GM18951 (cell line): ENCODE results near the gene UBE2J2.

ENCODE experiments used
- POLR2A ChIP-seq: IDR thresholded peaks from 4 replicates; pipeline ENCODE4 v1.6.1; 2011; ENCODE audit warnings: mild to moderate bottlenecking; ENCODE audit not compliant: insufficient read length, insufficient read depth; ENCODE audit errors: extremely low read depth
- in situ Hi-C: fragments of 300-500 bp; cut with MboI; formaldehyde crosslinking; loops from one replicate; pipeline ENCODE4 v1.12.0; 2022; ENCODE audit warnings: low sequenced_read_pairs, mixed read lengths, inconsistent platforms; ENCODE audit not compliant: unreplicated experiment

UBE2J2 gene

DNA sequence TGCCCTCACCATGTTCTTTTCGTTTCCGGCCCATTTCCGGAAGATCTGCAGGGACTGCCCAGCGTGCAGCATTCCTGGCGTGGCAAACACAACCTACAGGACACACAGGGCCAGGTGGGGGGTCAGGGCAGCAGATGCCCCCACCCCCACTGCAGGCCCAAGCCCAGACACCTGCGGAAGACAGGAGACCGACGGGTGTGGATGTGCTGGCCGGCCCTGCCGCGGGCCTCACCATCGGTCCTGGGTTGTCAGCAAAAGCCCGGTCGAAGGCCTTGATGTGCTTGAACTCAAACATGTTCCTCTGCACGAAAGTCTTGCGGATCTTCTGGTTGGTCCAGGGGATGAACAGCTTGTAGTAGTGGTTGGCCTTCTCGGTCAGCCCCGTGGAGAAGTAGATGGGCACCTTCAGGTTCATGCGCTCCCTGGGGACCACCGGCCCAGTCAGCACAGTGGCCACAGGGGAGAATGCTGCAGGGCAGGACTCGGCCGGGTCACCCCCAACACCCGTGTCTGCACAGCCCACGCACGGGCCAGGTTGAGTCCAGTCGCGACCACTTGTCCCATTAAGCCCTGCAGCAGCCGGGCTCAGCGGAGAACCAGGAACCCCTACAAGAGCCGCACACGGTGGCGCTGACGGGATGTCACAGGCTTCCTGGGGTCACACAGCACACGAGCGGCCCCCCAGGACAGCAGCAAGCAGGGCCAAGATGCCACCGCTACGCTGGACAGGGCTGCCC is 40.0 kb upstream of the UBE2J2 start:
- in situ Hi-C loops, result no loop called here
- no peak for TF ChIP-seq POLR2A

GRCh38 chr1:1312450-1313314 is 39.0 kb upstream of the UBE2J2 start:
- in situ Hi-C loops, result no loop called here
- peak; percentile 17 for TF ChIP-seq POLR2A

GRCh38 chr1:1311107-1312104 is 37.8 kb upstream of the UBE2J2 start:
- in situ Hi-C loops, result no loop called here
- no peak for TF ChIP-seq POLR2A

DNA sequence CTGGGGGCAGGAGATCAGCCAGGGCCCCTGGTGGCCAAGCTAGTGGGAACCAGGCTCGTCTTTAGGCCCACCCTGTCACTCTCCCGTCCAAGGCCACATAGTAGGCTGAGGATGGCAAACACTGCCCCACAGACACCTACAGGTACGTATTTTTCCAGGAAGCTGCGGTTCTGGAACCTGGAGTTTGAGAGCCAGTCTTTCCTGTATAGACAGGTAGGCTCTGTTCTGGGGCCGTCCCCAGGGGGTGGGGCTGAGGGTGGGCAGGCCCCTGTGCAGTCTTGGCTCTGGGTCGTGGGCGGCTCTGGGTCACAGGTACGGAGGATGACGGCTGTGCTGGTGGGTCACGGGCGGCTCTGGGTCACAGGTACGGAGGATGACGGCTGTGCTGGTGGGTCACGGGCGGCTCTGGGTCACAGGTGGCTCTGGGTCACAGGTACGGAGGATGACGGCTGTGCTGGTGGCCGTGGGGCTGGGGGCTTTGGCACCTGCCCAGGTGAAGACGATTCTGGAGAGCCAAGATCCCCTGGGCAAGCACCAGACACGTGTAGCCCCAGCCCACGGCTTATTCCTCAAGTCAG is 36.9 kb upstream of the UBE2J2 start:
- in situ Hi-C loops, result no loop called here
- no peak for TF ChIP-seq POLR2A

GRCh38 chr1:1310109-1310385 is 36.4 kb upstream of the UBE2J2 start:
- TF ChIP-seq POLR2A, result no peak
- in situ Hi-C loops, result no loop called here

- TF ChIP-seq POLR2A, result no peak
- in situ Hi-C loops, result no loop called here
These were observed 35.8 kb upstream of the UBE2J2 start for GRCh38 chr1:1309251-1310108.

- in situ Hi-C loops, result no loop called here
- TF ChIP-seq POLR2A, result no peak
These were observed 35.1 kb upstream of the UBE2J2 start for GRCh38 chr1:1308756-1309250.

DNA sequence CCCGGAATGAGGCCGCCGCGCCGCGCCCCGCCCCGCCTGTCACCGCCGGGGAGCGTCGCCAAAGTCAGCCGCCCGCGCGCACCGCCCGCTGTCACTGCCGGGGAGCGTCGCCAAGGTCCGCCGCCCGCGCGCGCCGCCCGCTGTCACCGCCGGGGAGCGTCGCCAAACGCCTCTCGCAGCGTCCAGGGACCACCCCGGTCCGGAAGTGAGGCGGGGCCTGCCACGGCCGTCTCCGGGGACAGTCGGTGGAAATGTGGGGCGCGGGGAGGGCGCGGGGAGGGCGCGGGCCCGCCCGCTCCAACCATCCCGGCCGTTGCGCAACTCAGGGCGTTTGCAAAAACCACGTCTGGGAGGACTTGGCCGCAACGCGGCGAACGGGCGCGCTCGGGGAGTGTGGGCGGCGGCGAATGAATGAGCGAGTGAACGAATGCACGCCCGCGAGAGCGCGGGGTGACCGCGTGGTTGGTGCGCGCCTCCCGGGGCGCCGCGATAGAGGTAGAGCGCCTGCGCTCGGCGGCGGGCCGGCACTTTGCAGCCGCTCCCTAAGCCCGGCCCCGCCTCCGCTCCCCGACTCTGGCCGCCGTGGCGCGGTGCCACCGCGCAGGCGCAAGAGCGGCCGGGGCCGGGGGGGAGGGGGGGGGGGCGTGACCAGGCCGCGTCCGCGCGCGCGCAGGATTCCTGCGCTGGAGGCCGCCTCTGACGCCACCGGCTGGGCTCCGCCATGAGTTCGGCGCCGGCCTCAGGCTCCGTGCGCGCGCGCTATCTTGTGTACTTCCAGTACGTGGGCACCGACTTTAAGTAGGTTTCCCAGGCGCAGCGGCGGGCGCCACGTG is 34.5 kb upstream of the UBE2J2 start, which contains the start of the genes ACAP3 and PUSL1:
ACAP3 (minus strand) TSS at position 8 of the 833 bp plus-strand sequence. CDS start 115 bp downstream, outside the sequence.
PUSL1 (plus strand) TSS at position 675 of the 833 bp plus-strand sequence; CDS start at position 722, 47 bp downstream.
- peak; percentile 59 for TF ChIP-seq POLR2A
- in situ Hi-C loops, result no loop called here

GRCh38 chr1:1307261-1307922 is 33.7 kb upstream of the UBE2J2 start:
- no peak for TF ChIP-seq POLR2A
- in situ Hi-C loops, result no loop called here

DNA sequence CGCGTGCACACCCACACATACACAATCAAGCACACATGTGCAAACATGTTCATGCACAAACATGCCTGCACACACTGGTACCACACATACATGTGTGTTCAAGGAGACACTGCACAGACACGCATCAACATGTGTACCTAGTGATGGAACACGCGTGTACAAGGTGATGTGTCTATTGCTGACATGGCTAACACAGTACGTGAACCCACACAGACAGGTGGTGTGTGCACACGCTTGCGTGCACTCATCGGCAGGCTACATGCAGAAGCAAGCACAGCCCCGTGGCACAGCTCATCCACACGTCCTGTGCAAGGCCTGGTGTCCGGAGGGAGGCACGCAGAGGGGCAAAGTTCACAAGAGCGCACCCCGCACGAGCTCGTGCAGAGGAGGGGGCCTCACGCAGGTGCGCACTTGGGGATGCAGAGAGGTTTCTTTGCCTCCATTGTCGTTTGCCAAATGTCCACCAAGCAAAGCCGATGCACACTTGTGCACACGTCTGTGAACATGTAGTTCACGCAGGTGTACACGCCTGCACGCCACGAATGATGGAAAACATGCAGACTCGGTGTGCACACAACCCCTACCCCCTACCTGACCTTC is 33.1 kb upstream of the UBE2J2 start:
- in situ Hi-C loops, result no loop called here
- TF ChIP-seq POLR2A, result no peak
